Erythroblast (primary cell): ENCODE measurements around the gene IKBKG.
"Not testable (repeated sequence)": the region's sequence is repeated elsewhere in the genome, so short reads cannot be mapped to it uniquely, and the experiment has no call there.

Source experiments
- DNase-seq, 2 experiments: peaks; one replicate each; lab custom pipeline; 2025; lab: John Stamatoyannopoulos, UW
- GATA1 ChIP-seq: IDR thresholded peaks from 2 replicates; pipeline ENCODE4 v1.6.1; 2011; ENCODE audit warnings: low read depth, mild to moderate bottlenecking, control low read depth, low read length, moderate library complexity
- POLR2A ChIP-seq: IDR thresholded peaks from 2 replicates; pipeline ENCODE4 v1.6.1; 2011; ENCODE audit warnings: mild to moderate bottlenecking, low read length

Gene IKBKG, protein sequence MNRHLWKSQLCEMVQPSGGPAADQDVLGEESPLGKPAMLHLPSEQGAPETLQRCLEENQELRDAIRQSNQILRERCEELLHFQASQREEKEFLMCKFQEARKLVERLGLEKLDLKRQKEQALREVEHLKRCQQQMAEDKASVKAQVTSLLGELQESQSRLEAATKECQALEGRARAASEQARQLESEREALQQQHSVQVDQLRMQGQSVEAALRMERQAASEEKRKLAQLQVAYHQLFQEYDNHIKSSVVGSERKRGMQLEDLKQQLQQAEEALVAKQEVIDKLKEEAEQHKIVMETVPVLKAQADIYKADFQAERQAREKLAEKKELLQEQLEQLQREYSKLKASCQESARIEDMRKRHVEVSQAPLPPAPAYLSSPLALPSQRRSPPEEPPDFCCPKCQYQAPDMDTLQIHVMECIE

DNA sequence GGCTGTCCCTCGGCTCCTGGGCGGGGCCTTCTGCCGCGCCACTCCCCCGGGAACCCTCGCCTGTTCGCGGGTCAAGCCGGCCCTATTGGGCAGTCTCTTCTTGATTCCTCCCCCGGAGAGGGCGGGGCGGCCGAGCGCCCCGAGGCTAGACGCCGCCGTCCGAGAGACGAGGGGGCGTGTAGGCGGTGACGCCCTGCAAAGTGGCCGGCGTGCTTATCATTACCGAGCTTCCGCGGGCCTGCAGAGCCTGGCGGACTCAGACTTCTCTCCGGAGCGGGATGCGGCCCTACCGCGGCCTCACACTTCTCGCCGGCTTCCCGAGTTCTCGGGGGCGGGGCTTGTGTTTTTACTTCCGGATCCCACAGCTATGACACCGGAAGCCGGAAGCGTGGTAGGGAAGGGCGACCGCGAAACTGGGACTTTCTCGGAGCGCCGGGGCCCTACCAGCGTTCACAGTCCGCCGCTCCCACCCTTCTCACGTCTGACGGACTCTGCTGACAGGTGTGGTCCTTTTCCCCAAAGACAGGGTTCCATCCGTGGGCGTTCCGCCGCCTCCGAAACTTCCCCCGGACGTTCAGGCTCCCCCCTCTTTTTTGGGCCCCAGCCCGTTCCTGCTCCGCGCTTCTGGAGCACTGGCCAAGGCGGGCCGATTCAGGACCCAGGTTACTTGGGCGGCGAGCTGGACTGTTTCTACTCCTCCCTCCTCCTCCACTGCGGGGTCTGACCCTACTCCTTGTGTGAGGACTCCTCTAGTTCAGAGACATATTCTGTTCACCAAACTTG is at the start of gene IKBKG:
IKBKG (plus strand) TSS at position 376 of the 783 bp plus-strand sequence. CDS start 4,383 bp downstream, outside the sequence.
- TF ChIP-seq GATA1, result no peak
- TF ChIP-seq POLR2A, result peak; percentile 61
- peak; percentile 94 to 95 for DNase-seq

DNA sequence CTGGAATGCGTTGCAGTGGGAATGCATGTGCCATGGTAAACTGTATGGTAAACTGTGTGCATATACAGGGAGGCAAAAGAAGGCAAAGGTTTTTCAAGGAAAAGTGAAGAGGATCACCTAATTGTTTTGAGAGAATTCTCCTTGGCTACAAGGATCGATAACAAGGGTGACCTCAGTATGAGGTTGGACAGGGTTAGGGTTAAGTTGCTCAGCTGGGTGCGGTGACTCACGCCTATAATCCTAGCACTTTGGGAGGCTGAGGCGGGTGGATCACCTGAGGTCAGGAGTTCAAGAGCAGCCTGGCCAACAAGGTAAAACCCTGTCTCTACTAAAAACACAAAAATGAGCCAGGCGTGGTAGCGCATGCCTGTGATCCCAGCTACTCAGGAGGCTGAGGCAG is 46.0 kb upstream of the IKBKG start:
- DNase-seq, result not testable (repeated sequence)

DNA sequence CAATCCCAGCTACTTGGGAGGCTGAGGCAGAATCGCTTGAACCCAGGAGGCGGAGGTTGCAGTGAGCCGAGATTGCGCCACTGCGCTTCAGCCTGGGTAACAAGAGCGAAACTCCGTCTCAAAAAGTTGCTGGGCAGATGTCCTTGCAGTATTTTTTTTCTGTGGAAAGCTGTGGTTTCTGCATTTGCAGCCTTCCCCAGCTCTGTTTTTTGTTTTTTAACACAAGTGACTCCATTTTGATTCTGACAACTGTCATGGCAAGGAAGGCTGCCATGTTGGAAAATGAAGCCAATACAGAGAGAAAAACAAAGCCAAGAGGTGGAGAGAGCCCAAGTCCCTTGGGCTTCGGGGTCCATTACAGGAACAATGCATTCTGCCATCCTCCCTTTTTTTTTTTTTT is 45.3 kb upstream of the IKBKG start:
- DNase-seq, result no peak
- TF ChIP-seq GATA1 (no peak), POLR2A (no peak)

DNA sequence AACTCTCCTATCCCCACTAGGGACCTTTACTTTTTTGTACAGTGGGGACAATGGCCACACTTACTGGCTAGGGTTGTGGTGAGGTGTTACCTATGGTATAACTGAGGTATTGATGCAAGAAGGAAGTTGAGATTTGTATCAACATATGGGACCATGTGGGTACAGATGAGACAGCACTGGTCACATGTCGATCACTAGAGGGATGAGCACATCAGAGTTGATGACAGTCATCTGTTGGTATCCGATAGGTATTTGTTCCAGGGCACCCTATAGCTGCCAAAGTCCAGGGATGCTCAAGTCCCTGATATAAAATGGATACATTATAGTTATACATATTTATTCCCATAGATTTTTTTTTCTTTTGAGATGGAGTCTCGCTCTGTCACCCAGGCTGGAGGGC is 44.4 kb upstream of the IKBKG start:
- no peak for TF ChIP-seq POLR2A
- DNase-seq, result no peak

DNA sequence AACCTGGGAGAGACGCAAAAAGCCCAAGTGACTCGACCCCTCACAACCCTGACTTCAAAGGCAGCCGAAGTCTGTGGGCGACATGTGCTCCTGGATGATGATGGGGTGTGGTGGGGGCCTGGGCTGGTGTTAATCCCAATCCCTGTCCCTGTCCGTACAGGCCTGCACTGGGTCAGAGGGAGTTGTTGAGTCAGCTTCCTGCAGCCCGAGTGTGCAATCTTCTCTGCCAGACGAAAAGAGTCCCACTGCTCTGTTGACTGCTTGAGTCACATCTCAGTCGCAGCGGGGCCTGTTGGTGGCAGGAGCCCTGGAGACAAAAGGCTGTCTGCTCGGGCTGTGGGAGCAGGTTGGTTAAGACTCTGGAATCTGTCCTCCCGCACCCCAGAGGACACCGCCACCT is 41.7 kb upstream of the IKBKG start:
- TF ChIP-seq GATA1 (no peak), POLR2A (no peak)
- DNase-seq, result no peak

DNA sequence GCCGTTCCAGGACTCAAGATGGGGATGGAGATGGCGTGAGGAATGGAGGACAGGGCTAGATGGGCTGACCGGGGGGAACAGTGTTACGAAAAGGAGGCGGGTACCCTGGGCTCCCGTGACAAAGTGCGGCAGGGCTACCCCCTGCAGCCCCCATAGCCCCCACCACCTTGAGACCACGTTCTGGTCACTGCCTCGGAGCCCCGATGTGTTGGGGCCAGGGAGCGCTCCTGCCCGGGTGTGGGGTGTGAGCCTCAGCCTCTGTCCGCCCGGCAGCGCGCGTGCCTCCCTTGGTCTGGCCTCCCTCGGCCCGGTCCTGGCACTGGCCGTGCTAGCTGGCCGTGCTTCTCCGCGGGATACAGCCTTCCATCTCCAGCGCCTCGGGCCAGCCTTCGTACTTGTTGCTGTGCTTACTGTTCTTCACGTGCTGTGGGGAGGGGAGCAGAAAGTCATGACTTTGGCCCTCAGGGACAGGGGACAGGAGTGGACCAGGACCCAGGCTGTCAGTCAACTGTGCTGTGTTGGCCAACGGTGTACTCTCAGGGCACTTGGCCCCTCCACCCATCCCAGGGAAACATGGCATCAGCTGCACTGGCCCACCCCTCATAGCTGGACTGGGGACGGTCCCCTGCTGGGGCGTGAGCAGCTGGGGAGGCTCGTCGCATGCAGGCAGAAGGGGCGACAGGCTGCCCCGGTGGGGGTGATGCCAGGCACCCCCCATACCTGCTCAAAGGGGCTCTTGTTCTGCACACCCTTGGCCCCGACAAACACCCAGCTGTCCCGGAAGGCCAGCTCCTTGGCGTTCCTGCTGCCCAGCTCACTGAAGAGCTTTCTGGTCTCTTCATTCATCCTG is 40.7 kb upstream of the IKBKG start:
- TF ChIP-seq POLR2A, result no peak
- TF ChIP-seq GATA1, result no peak
- no peak for DNase-seq

DNA sequence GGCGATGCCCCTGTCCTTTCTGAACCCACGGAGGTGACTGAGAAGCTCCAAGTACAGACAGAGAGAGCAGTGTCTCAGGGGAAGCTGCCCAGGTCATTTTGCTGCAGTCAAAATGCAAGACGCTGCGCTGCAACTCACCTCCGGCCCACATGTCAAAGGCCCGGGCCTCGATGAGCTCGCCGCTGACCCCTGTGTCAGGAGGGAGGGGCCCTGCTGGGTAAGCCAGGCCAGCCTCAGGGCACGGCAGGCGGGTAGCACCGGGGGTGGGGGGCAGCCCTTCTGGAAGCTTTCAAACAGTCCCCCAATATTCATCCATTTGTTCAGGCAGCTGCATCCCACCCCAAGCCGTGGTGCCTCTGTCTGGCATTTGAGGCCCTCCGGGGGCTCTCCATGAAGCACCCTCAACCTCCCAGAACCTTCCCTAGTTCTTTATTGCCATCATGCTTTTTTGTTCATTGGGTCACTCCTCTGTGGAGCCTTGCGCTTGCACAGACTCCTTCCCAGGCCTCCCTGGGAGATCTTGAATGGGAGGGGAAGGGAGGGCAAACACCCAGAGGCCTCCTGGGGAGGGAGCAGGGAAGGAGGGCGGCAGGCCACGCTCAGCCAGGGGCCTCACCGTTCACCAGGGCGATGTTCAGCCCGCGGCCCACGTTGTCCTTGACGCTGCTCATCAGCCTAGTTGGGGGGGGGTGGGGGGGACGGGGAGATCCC is 39.6 kb upstream of the IKBKG start:
- no peak for DNase-seq
- TF ChIP-seq POLR2A (no peak), GATA1 (no peak)

DNA sequence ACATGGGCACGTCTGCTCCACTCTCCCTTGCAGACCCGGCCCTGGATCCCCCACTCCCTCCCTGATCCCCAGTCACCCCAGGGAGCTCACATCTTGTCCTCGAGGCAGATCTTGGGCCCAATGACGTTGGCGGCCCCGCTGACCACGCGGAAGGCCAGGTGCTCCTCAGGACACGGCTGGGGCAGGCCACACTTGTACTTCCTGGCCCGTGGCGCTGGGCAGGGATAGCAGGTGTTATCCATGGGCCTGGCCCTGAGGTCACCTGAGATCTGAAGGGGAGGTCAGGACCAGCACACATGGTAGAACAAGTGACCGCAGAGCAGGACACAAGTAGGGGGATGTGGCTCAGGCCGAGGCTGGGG is 39.1 kb upstream of the IKBKG start:
- TF ChIP-seq GATA1, result no peak
- no peak for TF ChIP-seq POLR2A
- DNase-seq, result no peak

DNA sequence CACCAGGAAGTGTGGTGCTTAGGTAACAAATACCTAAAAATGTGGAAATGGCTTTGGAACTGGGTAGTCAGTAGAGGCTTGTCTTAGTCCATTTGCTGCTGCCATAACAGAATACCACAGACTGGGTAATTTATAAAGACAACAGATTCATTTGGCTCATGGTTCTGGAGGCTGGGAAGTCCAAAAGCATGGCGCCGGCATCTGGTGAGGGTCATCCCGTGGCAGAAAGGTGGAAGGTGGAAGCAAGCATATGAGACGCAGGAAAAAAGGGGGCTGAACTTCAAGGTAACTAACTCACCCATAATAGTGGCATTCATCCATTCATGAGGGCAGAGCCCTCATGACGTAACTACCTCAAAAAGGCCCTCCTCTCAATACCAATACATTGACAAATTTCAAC is 38.0 kb upstream of the IKBKG start:
- TF ChIP-seq POLR2A, result no peak

DNA sequence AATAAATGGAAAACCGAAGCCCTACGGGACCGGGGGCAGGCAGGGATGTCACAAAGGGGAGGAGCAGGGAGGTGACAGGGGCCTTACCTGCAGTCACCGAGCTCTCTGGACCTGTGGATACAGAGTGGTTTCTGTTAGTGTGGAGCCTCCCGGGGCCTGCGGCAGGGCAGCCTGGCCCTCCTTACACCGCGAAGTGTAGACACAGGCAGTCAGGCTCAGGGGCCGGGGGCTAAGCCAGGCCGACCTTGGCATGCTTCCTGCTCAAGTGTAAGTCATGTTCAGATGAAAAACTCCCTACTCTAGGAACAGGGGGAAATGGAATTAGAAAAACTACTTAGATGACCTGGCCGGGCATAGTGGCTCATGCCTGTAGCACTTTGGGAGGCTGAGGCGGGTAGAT is 35.7 kb upstream of the IKBKG start:
- no peak for DNase-seq
- no peak for TF ChIP-seq POLR2A
- no peak for TF ChIP-seq GATA1

More for the DNA sequence above, 38.0 kb upstream of the IKBKG start:
- no peak for DNase-seq

DNA sequence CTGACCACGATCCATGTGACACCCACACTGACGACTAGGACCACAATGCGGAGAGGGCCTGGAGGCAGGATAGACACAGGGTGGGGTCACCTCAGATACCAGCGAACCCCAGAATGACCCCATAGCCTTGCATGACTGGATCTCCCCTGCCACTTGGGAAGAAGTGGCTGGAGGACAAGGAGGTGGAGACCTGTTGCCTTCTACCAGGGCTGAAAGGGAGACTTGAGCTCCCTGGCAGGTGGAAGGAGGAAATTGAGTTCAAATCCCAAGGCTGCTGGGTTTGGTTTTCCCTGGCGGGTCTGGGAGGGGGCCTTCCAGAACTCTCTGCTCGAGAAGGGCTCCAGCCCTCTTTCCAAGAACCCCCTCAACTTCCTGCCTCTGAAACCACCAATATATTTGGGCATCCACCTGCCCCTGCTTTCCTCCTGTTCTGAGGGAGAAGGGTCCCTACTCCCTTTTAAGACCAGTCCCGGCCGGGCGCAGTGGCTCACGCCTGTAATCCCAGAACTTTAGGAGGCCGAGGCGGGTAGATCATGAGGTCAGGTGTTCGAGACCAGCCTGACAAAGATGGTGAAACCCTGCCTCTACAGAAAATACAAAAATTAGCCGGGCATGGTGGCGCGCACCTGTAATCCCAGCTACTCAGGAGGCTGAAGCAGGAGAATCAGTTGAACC is 34.4 kb upstream of the IKBKG start:
- TF ChIP-seq GATA1, result no peak
- no peak for TF ChIP-seq POLR2A
- no peak for DNase-seq

DNA sequence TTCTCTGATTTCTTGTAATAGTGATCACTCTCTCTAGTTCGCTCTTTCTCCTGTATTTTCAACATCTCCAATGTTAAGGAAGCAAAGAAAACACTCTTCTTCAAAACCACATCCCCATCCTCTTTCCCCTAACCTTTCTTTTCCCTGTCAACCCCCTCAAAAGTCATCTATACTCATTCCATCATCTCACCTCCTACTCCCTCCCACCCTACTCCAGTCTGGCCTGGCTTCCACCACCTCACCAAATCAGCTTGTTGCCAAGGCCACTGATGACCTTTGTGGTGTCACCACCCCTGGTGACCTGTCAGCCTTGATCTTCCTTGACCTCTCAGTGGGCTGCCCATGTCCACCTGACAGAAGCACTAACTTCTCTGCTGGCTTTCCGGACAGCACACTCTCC is 33.7 kb upstream of the IKBKG start:
- TF ChIP-seq GATA1 (no peak), POLR2A (no peak)
- DNase-seq, result no peak
